WTC11 (cell line): Measurements from ENCODE around the gene YBX2. TPM values are rescaled to one million over a fixed set of nuclear protein-coding genes. Genes with fewer than 3 reads are reported as not detected.

Experiments
- ATAC-seq: fragments of 200-7000 bp; cut with Tn5 transposase; 2 replicates; pipeline ENCODE4 v1.10.0; 2021; ENCODE audit warnings: mild to moderate bottlenecking, moderate library complexity
- CTCF ChIA-PET: fragments of 300-600 bp; sonication (Branson Sonifier 250); formaldehyde crosslinking; loops from one replicate; lab custom pipeline; 2021; ENCODE audit warnings: antibody characterized with exemption; lab: Charles Lee
- POLR2A ChIA-PET: fragments of 350-600 bp; sonication (Branson Sonifier 250); formaldehyde crosslinking; loops from one replicate; lab custom pipeline; 2021; ENCODE audit warnings: antibody characterized with exemption; lab: Charles Lee
- DNase-seq: peaks from one replicate; pipeline ENCODE4 v3.0.0; 2021; ENCODE audit warnings: low spot score
- H3K27ac Mint-ChIP-seq: 2 replicates; pipeline ENCODE4 v1.8.0; 2021; ENCODE audit warnings: mixed read lengths
- H3K27me3 Mint-ChIP-seq: 2 replicates; pipeline ENCODE4 v1.8.0; 2021; ENCODE audit warnings: low read depth, mild to moderate bottlenecking, moderate library complexity, mixed read lengths
- H3K36me3 Mint-ChIP-seq: 2 replicates; pipeline ENCODE4 v1.8.0; 2021; ENCODE audit warnings: mixed read lengths
- H3K4me1 Mint-ChIP-seq: 2 replicates; pipeline ENCODE4 v1.8.0; 2022; ENCODE audit warnings: mixed read lengths
- H3K4me3 Mint-ChIP-seq: 2 replicates; pipeline ENCODE4 v1.8.0; 2021; ENCODE audit warnings: mild to moderate bottlenecking, moderate library complexity, mixed read lengths
- H3K9me3 Mint-ChIP-seq: 2 replicates; pipeline ENCODE4 v1.8.0; 2021; ENCODE audit warnings: mixed read lengths
- AR ChIP-seq: fragments of 250-450 bp; sonication (Bioruptor Pico); IDR thresholded peaks from 2 replicates; pipeline ENCODE4 v1.9.0; 2021; ENCODE audit warnings: mild to moderate bottlenecking
- ATF3 ChIP-seq: sonication (generic); formaldehyde crosslinking; conservative IDR thresholded peaks from 2 replicates; pipeline ENCODE4 v1.8.1; 2022; ENCODE audit warnings: mild to moderate bottlenecking, missing genetic modification reagents
- EMX1 ChIP-seq: fragments of 250-450 bp; sonication (Bioruptor Pico); IDR thresholded peaks from 2 replicates; pipeline ENCODE4 v1.8.0; 2021; ENCODE audit warnings: mild to moderate bottlenecking
- ESRRA ChIP-seq: sonication (generic); formaldehyde crosslinking; IDR thresholded peaks from 2 replicates; pipeline ENCODE4 v1.8.1; 2022; ENCODE audit warnings: mild to moderate bottlenecking, missing genetic modification reagents, borderline replicate concordance
- FOXP1 ChIP-seq: sonication (generic); formaldehyde crosslinking; IDR thresholded peaks from 2 replicates; pipeline ENCODE4 v1.8.0; 2022; ENCODE audit warnings: missing genetic modification reagents, mild to moderate bottlenecking, moderate library complexity, borderline replicate concordance
- KAT7 ChIP-seq: sonication (generic); formaldehyde crosslinking; IDR thresholded peaks from 2 replicates; pipeline ENCODE4 v1.8.1; 2023; ENCODE audit warnings: missing genetic modification reagents, mild to moderate bottlenecking, borderline replicate concordance
- NR1H2 ChIP-seq: sonication (generic); formaldehyde crosslinking; IDR thresholded peaks from 2 replicates; pipeline ENCODE4 v1.9.0; 2021; ENCODE audit warnings: mild to moderate bottlenecking, moderate library complexity, missing genetic modification reagents
- RORB ChIP-seq: fragments of 250-450 bp; sonication (Bioruptor Pico); IDR thresholded peaks from 2 replicates; pipeline ENCODE4 v1.9.0; 2021; ENCODE audit warnings: mild to moderate bottlenecking
- SMAD3 ChIP-seq: sonication (generic); formaldehyde crosslinking; IDR thresholded peaks from 2 replicates; pipeline ENCODE4 v1.8.0; 2022; ENCODE audit warnings: missing genetic modification reagents, mild to moderate bottlenecking, borderline replicate concordance
- SP1 ChIP-seq: sonication (generic); formaldehyde crosslinking; conservative IDR thresholded peaks from 2 replicates; pipeline ENCODE4 v1.8.1; 2022; ENCODE audit warnings: missing genetic modification reagents
- TCF7 ChIP-seq: sonication (generic); formaldehyde crosslinking; IDR thresholded peaks from 2 replicates; pipeline ENCODE4 v1.8.0; 2022; ENCODE audit warnings: mild to moderate bottlenecking, low read depth, missing genetic modification reagents, moderate library complexity
- TEAD1 ChIP-seq: sonication (generic); formaldehyde crosslinking; IDR thresholded peaks from 2 replicates; pipeline ENCODE4 v1.8.0; 2022; ENCODE audit warnings: mild to moderate bottlenecking, missing genetic modification reagents
- ZNF232 ChIP-seq: sonication (generic); formaldehyde crosslinking; IDR thresholded peaks from 2 replicates; pipeline ENCODE4 v1.8.0; 2022; ENCODE audit warnings: mild to moderate bottlenecking, missing genetic modification reagents
- ZNF423 ChIP-seq: fragments of 250-450 bp; sonication (Bioruptor Pico); IDR thresholded peaks from 2 replicates; pipeline ENCODE4 v2.1.2; 2022; ENCODE audit warnings: mild to moderate bottlenecking, moderate library complexity
- ZSCAN18 ChIP-seq: fragments of 250-450 bp; sonication (Bioruptor Pico); IDR thresholded peaks from 2 replicates; pipeline ENCODE4 v2.1.2; 2022; ENCODE audit warnings: mild to moderate bottlenecking, moderate library complexity
- total RNA-seq: library from RNA; stranded (reverse); gene quantifications from 3 replicates; pipeline ENCODE4 v1.2.3, GENCODE V29; 2021
- TF ChIP-seq, protein P1 (sequence below): sonication (generic); formaldehyde crosslinking; IDR thresholded peaks from 2 replicates; pipeline ENCODE4 v1.8.1; 2023; ENCODE audit warnings: mild to moderate bottlenecking, missing genetic modification reagents, moderate library complexity
- TF ChIP-seq, protein P2 (sequence below): sonication (generic); formaldehyde crosslinking; IDR thresholded peaks from 2 replicates; pipeline ENCODE4 v1.8.1; 2023; ENCODE audit warnings: mild to moderate bottlenecking, missing genetic modification reagents, moderate library complexity
- TF ChIP-seq, protein P3 (sequence below): sonication (generic); formaldehyde crosslinking; IDR thresholded peaks from 2 replicates; pipeline ENCODE4 v1.8.1; 2023; ENCODE audit warnings: mild to moderate bottlenecking, moderate library complexity, missing genetic modification reagents
- TF ChIP-seq, protein P4 (sequence below): sonication (generic); formaldehyde crosslinking; IDR thresholded peaks from 2 replicates; pipeline ENCODE4 v1.8.1; 2023; ENCODE audit warnings: mild to moderate bottlenecking, missing genetic modification reagents
- TF ChIP-seq, protein P5 (sequence below): sonication (generic); formaldehyde crosslinking; IDR thresholded peaks from 2 replicates; pipeline ENCODE4 v1.8.0; 2022; ENCODE audit warnings: mild to moderate bottlenecking, missing genetic modification reagents

The YBX2 gene
- total RNA-seq, 1 experiment from 2014 or later, result 26.8 TPM

DNA sequence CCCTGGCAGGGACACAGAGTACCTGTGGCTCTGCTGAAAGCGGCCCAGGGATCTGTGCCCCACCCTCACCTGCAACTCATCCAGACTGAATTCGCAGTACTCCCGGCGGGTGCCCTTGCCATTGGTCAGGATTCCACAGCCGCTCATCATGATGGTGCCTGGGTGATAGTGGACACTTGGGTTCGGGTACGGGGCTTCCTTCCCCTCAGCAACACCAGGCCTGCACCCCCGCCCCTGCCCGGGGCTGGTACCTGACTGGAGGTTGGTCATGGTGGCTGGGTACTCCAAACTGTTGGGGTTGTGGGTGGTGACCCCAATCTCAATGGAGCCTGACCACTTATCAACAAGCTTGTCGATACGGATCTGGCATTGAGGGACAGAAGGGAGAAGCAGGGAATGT lies 31.7 kb upstream of the YBX2 start:
- ChIA-PET CTCF (interaction anchor here (0.7 to 2.3 kb wide), 2 partner anchors 18 to 46 kb away, joined by 4 to 6 read pairs; no protein-coding TSS in a partner anchor), POLR2A (no interaction called here)
- Mint-ChIP-seq H3K9me3 (no peaks in the 10 kb centered on the region), H3K4me1 (peaks cover 16% of the 10 kb centered on the region), H3K36me3 (peaks cover 34% of the 10 kb centered on the region), H3K27me3 (no peaks in the 10 kb centered on the region), H3K4me3 (no peak overlapping the region), H3K27ac (no peak overlapping the region)
- ATAC-seq (no peak), DNase-seq (no peak)
- TF ChIP-seq, protein P1, sequence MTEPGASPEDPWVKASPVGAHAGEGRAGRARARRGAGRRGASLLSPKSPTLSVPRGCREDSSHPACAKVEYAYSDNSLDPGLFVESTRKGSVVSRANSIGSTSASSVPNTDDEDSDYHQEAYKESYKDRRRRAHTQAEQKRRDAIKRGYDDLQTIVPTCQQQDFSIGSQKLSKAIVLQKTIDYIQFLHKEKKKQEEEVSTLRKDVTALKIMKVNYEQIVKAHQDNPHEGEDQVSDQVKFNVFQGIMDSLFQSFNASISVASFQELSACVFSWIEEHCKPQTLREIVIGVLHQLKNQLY (CRISPR knock-in tag), result no peak
- TF ChIP-seq KAT7 (CRISPR knock-in tag), result no peak

DNA sequence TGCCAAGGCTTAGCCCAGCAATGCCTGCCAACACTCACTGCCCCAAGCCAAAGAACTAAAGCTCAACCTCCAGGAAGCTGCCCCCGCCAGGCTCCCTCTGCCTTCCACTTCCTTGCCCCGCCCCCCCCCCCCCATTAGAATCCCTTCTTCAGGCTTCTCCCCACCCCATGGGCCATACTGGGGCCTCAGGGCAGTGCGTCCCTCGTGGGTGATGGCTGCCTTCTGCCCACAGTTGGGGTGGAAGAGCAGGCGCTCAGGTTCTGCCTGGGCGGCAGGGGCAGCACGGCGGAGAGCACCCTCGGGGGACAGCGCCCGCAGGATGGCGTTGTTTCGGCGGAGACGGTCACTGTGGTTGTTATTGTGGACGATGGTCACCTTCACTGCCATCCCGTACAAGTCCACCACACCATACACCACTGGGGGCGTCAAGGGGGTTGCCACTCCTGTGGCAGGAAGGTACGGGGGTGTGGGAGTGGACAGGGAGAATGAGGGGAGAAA lies 30.6 kb upstream of the YBX2 start:
- Mint-ChIP-seq H3K4me3 (no peak overlapping the region), H3K27ac (no peak overlapping the region), H3K9me3 (no peaks in the 10 kb centered on the region), H3K27me3 (no peaks in the 10 kb centered on the region), H3K4me1 (peaks cover 12% of the 10 kb centered on the region), H3K36me3 (peaks cover 43% of the 10 kb centered on the region)
- TF ChIP-seq ZNF232 (CRISPR knock-in tag) (no peak), AR (CRISPR knock-in tag) (no peak), NR1H2 (CRISPR knock-in tag) (no peak), SP1 (CRISPR knock-in tag) (no peak), ESRRA (CRISPR knock-in tag) (no peak), ZSCAN18 (CRISPR knock-in tag) (no peak), ZNF423 (no peak), EMX1 (CRISPR knock-in tag) (no peak), TCF7 (CRISPR knock-in tag) (no peak), TEAD1 (CRISPR knock-in tag) (no peak), RORB (CRISPR knock-in tag) (no peak), ATF3 (CRISPR knock-in tag) (no peak), SMAD3 (CRISPR knock-in tag) (no peak), FOXP1 (no peak)
- TF ChIP-seq, protein P2, sequence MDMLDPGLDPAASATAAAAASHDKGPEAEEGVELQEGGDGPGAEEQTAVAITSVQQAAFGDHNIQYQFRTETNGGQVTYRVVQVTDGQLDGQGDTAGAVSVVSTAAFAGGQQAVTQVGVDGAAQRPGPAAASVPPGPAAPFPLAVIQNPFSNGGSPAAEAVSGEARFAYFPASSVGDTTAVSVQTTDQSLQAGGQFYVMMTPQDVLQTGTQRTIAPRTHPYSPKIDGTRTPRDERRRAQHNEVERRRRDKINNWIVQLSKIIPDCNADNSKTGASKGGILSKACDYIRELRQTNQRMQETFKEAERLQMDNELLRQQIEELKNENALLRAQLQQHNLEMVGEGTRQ (CRISPR knock-in tag), result no peak
- TF ChIP-seq, protein P3, sequence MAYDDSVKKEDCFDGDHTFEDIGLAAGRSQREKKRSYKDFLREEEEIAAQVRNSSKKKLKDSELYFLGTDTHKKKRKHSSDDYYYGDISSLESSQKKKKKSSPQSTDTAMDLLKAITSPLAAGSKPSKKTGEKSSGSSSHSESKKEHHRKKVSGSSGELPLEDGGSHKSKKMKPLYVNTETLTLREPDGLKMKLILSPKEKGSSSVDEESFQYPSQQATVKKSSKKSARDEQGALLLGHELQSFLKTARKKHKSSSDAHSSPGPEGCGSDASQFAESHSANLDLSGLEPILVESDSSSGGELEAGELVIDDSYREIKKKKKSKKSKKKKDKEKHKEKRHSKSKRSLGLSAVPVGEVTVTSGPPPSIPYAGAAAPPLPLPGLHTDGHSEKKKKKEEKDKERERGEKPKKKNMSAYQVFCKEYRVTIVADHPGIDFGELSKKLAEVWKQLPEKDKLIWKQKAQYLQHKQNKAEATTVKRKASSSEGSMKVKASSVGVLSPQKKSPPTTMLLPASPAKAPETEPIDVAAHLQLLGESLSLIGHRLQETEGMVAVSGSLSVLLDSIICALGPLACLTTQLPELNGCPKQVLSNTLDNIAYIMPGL (CRISPR knock-in tag), result no peak
- TF ChIP-seq, protein P4, sequence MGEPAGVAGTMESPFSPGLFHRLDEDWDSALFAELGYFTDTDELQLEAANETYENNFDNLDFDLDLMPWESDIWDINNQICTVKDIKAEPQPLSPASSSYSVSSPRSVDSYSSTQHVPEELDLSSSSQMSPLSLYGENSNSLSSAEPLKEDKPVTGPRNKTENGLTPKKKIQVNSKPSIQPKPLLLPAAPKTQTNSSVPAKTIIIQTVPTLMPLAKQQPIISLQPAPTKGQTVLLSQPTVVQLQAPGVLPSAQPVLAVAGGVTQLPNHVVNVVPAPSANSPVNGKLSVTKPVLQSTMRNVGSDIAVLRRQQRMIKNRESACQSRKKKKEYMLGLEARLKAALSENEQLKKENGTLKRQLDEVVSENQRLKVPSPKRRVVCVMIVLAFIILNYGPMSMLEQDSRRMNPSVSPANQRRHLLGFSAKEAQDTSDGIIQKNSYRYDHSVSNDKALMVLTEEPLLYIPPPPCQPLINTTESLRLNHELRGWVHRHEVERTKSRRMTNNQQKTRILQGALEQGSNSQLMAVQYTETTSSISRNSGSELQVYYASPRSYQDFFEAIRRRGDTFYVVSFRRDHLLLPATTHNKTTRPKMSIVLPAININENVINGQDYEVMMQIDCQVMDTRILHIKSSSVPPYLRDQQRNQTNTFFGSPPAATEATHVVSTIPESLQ (CRISPR knock-in tag), result no peak
- TF ChIP-seq, protein P5, sequence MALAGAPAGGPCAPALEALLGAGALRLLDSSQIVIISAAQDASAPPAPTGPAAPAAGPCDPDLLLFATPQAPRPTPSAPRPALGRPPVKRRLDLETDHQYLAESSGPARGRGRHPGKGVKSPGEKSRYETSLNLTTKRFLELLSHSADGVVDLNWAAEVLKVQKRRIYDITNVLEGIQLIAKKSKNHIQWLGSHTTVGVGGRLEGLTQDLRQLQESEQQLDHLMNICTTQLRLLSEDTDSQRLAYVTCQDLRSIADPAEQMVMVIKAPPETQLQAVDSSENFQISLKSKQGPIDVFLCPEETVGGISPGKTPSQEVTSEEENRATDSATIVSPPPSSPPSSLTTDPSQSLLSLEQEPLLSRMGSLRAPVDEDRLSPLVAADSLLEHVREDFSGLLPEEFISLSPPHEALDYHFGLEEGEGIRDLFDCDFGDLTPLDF (CRISPR knock-in tag), result no peak
- ChIA-PET CTCF (interaction anchor here (0.8 to 2.3 kb wide), 4 partner anchors 11 to 235 kb away, joined by 3 to 12 read pairs (median 6); partner anchors contain the start of gene ACAP1), POLR2A (no interaction called here)
- ATAC-seq (no peak), DNase-seq (no peak)
